SK-N-SH treated with all-trans-retinoic acid at 6 μM for 48 hours (cell line): Measurements from ENCODE around the gene MXRA7.

Experiments
- ATAC-seq: fragments of 200-7000 bp; cut with Tn5 transposase; 3 replicates; pipeline ENCODE4 v1.9.1; 2020; ENCODE audit warnings: mild to moderate bottlenecking, moderate library complexity
- ARNTL ChIP-seq: fragments of 450-650 bp; formaldehyde crosslinking; IDR thresholded peaks from 2 replicates; pipeline ENCODE4 v1.5.0; 2020; ENCODE audit warnings: low read depth, mild to moderate bottlenecking, moderate library complexity, borderline replicate concordance
- BACH2 ChIP-seq: fragments of 250-450 bp; sonication (Bioruptor Pico); IDR thresholded peaks from 2 replicates; pipeline ENCODE4 v1.9.0; 2021; ENCODE audit warnings: mild to moderate bottlenecking, borderline replicate concordance
- CSDC2 ChIP-seq: fragments of 250-450 bp; sonication (Bioruptor Pico); IDR thresholded peaks from 2 replicates; pipeline ENCODE4 v1.5.0; 2020; ENCODE audit warnings: mild to moderate bottlenecking, moderate library complexity
- CSRNP3 ChIP-seq: fragments of 250-450 bp; sonication (Bioruptor Pico); IDR thresholded peaks from 2 replicates; pipeline ENCODE4 v1.5.1; 2021; ENCODE audit warnings: mild to moderate bottlenecking, moderate library complexity
- ESRRG ChIP-seq: fragments of 250-450 bp; sonication (Bioruptor Pico); IDR thresholded peaks from 2 replicates; pipeline ENCODE4 v1.6.1; 2021; ENCODE audit warnings: mild to moderate bottlenecking
- GLIS3 ChIP-seq: fragments of 250-450 bp; sonication (Bioruptor Pico); IDR thresholded peaks from 2 replicates; pipeline ENCODE4 v1.5.0; 2020; ENCODE audit warnings: mild to moderate bottlenecking, moderate library complexity
- OSR1 ChIP-seq: fragments of 250-450 bp; sonication (Bioruptor Pico); IDR thresholded peaks from 2 replicates; pipeline ENCODE4 v1.8.0; 2022; ENCODE audit warnings: moderate library complexity, mild to moderate bottlenecking, inconsistent platforms
- PATZ1 ChIP-seq: fragments of 250-450 bp; sonication (Bioruptor Pico); IDR thresholded peaks from 2 replicates; pipeline ENCODE4 v1.8.0; 2020; ENCODE audit warnings: mild to moderate bottlenecking, moderate library complexity, borderline replicate concordance
- PPARA ChIP-seq: fragments of 250-450 bp; sonication (Bioruptor Pico); IDR thresholded peaks from 2 replicates; pipeline ENCODE4 v1.5.0; 2020; ENCODE audit warnings: mild to moderate bottlenecking, borderline replicate concordance
- RARB ChIP-seq: fragments of 250-450 bp; sonication (Bioruptor Pico); IDR thresholded peaks from 2 replicates; pipeline ENCODE4 v1.8.0; 2021; ENCODE audit warnings: mild to moderate bottlenecking, moderate library complexity
- SNAI2 ChIP-seq: fragments of 250-450 bp; sonication (Bioruptor Pico); IDR thresholded peaks from 2 replicates; pipeline ENCODE4 v1.5.0; 2020; ENCODE audit warnings: mild to moderate bottlenecking, moderate library complexity
- TCF4 ChIP-seq: fragments of 250-450 bp; sonication (Bioruptor Pico); IDR thresholded peaks from 2 replicates; pipeline ENCODE4 v1.8.0; 2021; ENCODE audit warnings: mild to moderate bottlenecking, moderate library complexity, borderline replicate concordance
- TOX ChIP-seq: fragments of 250-450 bp; sonication (Bioruptor Pico); IDR thresholded peaks from 2 replicates; pipeline ENCODE4 v1.8.0; 2021; ENCODE audit warnings: mild to moderate bottlenecking, moderate library complexity, borderline replicate concordance
- TSHZ2 ChIP-seq: fragments of 250-450 bp; sonication (Bioruptor Pico); IDR thresholded peaks from 2 replicates; pipeline ENCODE4 v1.5.0; 2020; ENCODE audit warnings: mild to moderate bottlenecking, moderate library complexity
- ZC3H10 ChIP-seq: fragments of 250-450 bp; sonication (Bioruptor Pico); IDR thresholded peaks from 2 replicates; pipeline ENCODE4 v1.5.1; 2021; ENCODE audit warnings: mild to moderate bottlenecking, moderate library complexity
- ZNF565 ChIP-seq: fragments of 450-650 bp; formaldehyde crosslinking; conservative IDR thresholded peaks from 2 replicates; pipeline ENCODE4 v1.5.0; 2020; ENCODE audit warnings: low read depth, mild to moderate bottlenecking, moderate library complexity

MXRA7 gene

GRCh38 chr17:76752006-76752405 lies 41.2 kb upstream of the MXRA7 start (continued):
- TF ChIP-seq OSR1 (CRISPR knock-in tag) (no peak), RARB (no peak), TSHZ2 (CRISPR knock-in tag) (no peak), TOX (CRISPR knock-in tag) (no peak)

GRCh38 chr17:76751416-76751993 lies 40.7 kb upstream of the MXRA7 start:
- TF ChIP-seq PATZ1 (CRISPR knock-in tag): no peak
- no peak for TF ChIP-seq RARB
- TF ChIP-seq BACH2 (CRISPR knock-in tag): no peak
- TF ChIP-seq CSRNP3 (CRISPR knock-in tag): no peak
- TF ChIP-seq, all 23 proteins: peak for 0
- no peak for ATAC-seq

GRCh38 chr17:76748657-76749056 lies 37.9 kb upstream of the MXRA7 start:
- ATAC-seq: no peak
- TF ChIP-seq SNAI2 (CRISPR knock-in tag) (no peak), PATZ1 (CRISPR knock-in tag) (no peak), BACH2 (CRISPR knock-in tag) (no peak), RARB (no peak), ZC3H10 (no peak), ARNTL (no peak), OSR1 (CRISPR knock-in tag) (no peak), ESRRG (CRISPR knock-in tag) (no peak), TCF4 (CRISPR knock-in tag) (no peak), TOX (CRISPR knock-in tag) (no peak), ZNF565 (CRISPR knock-in tag) (no peak), TSHZ2 (CRISPR knock-in tag) (no peak), CSDC2 (CRISPR knock-in tag) (no peak), PPARA (CRISPR knock-in tag) (no peak), GLIS3 (no peak)
